ENCODE data around the gene DSP. TPM values are rescaled to one million over a fixed set of nuclear protein-coding genes. Genes with fewer than 3 reads are reported as not detected.

The DSP gene
- total and polyA plus RNA-seq, 2 of the 13 experiments (the other 11 are each of a cell fraction or from before 2014, with no cell fraction given): 89.8 to 117 TPM

GRCh38 chr6:7542874-7543624 is 1.6 kb downstream of the DSP start (continued):
- TF ChIP-seq ZBTB2 (CRISPR knock-in tag; IDR thresholded peaks at IDR 0.05; ENCODE audit: low read depth) (peak; percentile 42; the same call in 1 of the 2 replicates), MXI1 (IDR thresholded peaks at IDR 0.05; ENCODE audit: borderline replicate concordance, low read depth, low read length) (peak; percentile 71; the same call in 1 of the 3 replicates), PITX1 (CRISPR knock-in tag; IDR thresholded peaks at IDR 0.05) (peak; percentile 80; the same call in 1 of the 2 replicates), NFE2L2 (IDR thresholded peaks at IDR 0.05; ENCODE audit: low read length) (no peak), SP4 (CRISPR knock-in tag; IDR thresholded peaks at IDR 0.05) (peak; percentile 53), FOXA1 (IDR thresholded peaks at IDR 0.05) (no peak), FOXA1 (CRISPR knock-in tag; IDR thresholded peaks at IDR 0.05) (peak; percentile 46; the same call in 1 of the 2 replicates), PAF1 (CRISPR knock-in tag; IDR thresholded peaks at IDR 0.05) (no peak), KLF13 (CRISPR knock-in tag; IDR thresholded peaks at IDR 0.05) (no peak), ADNP (CRISPR knock-in tag; IDR thresholded peaks at IDR 0.05) (no peak), NR1H2 (CRISPR knock-in tag; IDR thresholded peaks at IDR 0.05; ENCODE audit: borderline replicate concordance, low read depth) (no peak), ZNF629 (CRISPR knock-in tag; conservative IDR thresholded peaks at IDR 0.05) (peak; percentile 50), TAF1 (CRISPR knock-in tag; IDR thresholded peaks at IDR 0.05) (peak; percentile 63; the same call in 1 of the 2 replicates), CBFB (CRISPR knock-in tag; IDR thresholded peaks at IDR 0.05) (0 out of 2 replicates have a peak, but pooled peaks have one; percentile 48), TP53 (CRISPR knock-in tag; conservative IDR thresholded peaks at IDR 0.05) (no peak)
- TF ChIP-seq, protein P1, sequence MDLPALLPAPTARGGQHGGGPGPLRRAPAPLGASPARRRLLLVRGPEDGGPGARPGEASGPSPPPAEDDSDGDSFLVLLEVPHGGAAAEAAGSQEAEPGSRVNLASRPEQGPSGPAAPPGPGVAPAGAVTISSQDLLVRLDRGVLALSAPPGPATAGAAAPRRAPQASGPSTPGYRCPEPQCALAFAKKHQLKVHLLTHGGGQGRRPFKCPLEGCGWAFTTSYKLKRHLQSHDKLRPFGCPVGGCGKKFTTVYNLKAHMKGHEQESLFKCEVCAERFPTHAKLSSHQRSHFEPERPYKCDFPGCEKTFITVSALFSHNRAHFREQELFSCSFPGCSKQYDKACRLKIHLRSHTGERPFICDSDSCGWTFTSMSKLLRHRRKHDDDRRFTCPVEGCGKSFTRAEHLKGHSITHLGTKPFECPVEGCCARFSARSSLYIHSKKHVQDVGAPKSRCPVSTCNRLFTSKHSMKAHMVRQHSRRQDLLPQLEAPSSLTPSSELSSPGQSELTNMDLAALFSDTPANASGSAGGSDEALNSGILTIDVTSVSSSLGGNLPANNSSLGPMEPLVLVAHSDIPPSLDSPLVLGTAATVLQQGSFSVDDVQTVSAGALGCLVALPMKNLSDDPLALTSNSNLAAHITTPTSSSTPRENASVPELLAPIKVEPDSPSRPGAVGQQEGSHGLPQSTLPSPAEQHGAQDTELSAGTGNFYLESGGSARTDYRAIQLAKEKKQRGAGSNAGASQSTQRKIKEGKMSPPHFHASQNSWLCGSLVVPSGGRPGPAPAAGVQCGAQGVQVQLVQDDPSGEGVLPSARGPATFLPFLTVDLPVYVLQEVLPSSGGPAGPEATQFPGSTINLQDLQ (CRISPR knock-in tag; IDR thresholded peaks at IDR 0.05): no peak
- TF ChIP-seq, protein P2, sequence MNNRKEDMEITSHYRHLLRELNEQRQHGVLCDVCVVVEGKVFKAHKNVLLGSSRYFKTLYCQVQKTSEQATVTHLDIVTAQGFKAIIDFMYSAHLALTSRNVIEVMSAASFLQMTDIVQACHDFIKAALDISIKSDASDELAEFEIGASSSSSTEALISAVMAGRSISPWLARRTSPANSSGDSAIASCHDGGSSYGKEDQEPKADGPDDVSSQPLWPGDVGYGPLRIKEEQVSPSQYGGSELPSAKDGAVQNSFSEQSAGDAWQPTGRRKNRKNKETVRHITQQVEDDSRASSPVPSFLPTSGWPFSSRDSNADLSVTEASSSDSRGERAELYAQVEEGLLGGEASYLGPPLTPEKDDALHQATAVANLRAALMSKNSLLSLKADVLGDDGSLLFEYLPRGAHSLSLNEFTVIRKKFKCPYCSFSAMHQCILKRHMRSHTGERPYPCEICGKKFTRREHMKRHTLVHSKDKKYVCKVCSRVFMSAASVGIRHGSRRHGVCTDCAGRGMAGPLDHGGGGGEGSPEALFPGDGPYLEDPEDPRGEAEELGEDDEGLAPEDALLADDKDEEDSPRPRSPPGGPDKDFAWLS (CRISPR knock-in tag; IDR thresholded peaks at IDR 0.05; ENCODE audit: borderline replicate concordance): peak; percentile 55; the same call in 1 of the 2 replicates
